ENCODE measurements around the gene UBE2Q1.

Gene UBE2Q1

GRCh38 chr1:154500533-154500932, 57.9 kb downstream of the UBE2Q1 start:
- CTCF ChIA-PET = interaction anchor here (1.6 kb wide), 1 partner anchor 21 kb away, joined by 7 read pairs; no protein-coding TSS in a partner anchor
- no peak for DNase-seq
- Mint-ChIP-seq H3K4me3 (no peak overlapping the region), H3K9me3 (no peaks in the 10 kb centered on the region), H3K4me1 (peaks cover 21% of the 10 kb centered on the region), H3K27me3 (peaks cover 71% of the 10 kb centered on the region), H3K36me3 (peaks cover 4% of the 10 kb centered on the region), H3K27ac (no peak overlapping the region)

GRCh38 chr1:154499446-154499845, 59.0 kb downstream of the UBE2Q1 start:
- Mint-ChIP-seq H3K27ac (no peak overlapping the region), H3K9me3 (no peaks in the 10 kb centered on the region), H3K4me3 (no peak overlapping the region), H3K27me3 (peaks cover 62% of the 10 kb centered on the region), H3K36me3 (peaks cover 4% of the 10 kb centered on the region), H3K4me1 (peaks cover 23% of the 10 kb centered on the region)
- CTCF ChIA-PET = no interaction called here
- DNase-seq = no peak

Measured in activated naive CD4-positive, alpha-beta T cell treated with anti-CD3 and anti-CD28 coated beads, Interleukin-2, amount 10 ng/mL, durations not matched to agents 7 days and 5 days (primary cell).